HCT116 (cell line): ENCODE data around the gene DLX5. TPM values are rescaled to one million over a fixed set of nuclear protein-coding genes. Genes with fewer than 3 reads are reported as not detected.

ENCODE experiments used
- ATAC-seq: fragments of 200-7000 bp; cut with Tn5 transposase; 2 replicates; pipeline ENCODE4 v1.9.1; 2020; ENCODE audit warnings: mild to moderate bottlenecking, moderate library complexity
- BruUV-seq: library from RNA; stranded (reverse); fragments of 400-500 nt; replicated peaks from 2 replicates; lab custom pipeline; 2021; lab: Mats Ljungman, UMichigan
- CTCF ChIA-PET: fragments of 300-600 bp; sonication (Branson Sonifier 250); formaldehyde crosslinking; loops from one replicate; lab custom pipeline; 2021; ENCODE audit warnings: antibody characterized with exemption; lab: Charles Lee
- POLR2A ChIA-PET: fragments of 300-600, 350-600 bp; sonication (Branson Sonifier 250); formaldehyde crosslinking; loops from one replicate; lab custom pipeline; 2021; ENCODE audit warnings: antibody characterized with exemption; lab: Charles Lee
- RAD21 ChIA-PET, 2 experiments: fragments of 300-600 bp; sonication (Branson Sonifier 250); formaldehyde crosslinking; loops; one replicate each; lab custom pipeline; 2023; ENCODE audit warnings: low total read pairs in 2 of 2; ENCODE audit not compliant: uncharacterized antibody in 2 of 2, unreplicated experiment in 2 of 2, low non-redundant PET in 1 of 2; lab: Charles Lee
- DNase-seq: peaks from one replicate; pipeline ENCODE4 v3.0.0-alpha.2; 2010; ENCODE audit warnings: low read depth, low spot score
- H2AFZ ChIP-seq: fragments of 200-600 bp; shearing (Covaris generic), sonication (generic); 2 replicates; pipeline ENCODE4 v1.6.1; 2017; ENCODE audit warnings: low read depth, mixed run types, mixed read lengths, antibody characterized with exemption, low read length; ENCODE audit not compliant: poor library complexity, severe bottlenecking
- H3K27ac ChIP-seq: 2 replicates; pipeline ENCODE4 v1.5.1; 2012; ENCODE audit warnings: low read depth, low read length
- H3K27me3 ChIP-seq: fragments of 200-600 bp; sonication (generic); 2 replicates; pipeline ENCODE4 v1.6.1; 2016; ENCODE audit warnings: mixed run types, low read length, mixed read lengths; ENCODE audit not compliant: insufficient read depth
- H3K36me3 ChIP-seq, 2 experiments: fragments of 200-500 bp in 1 of 2; fragments of 200-600 bp in 1 of 2; sonication (Bioruptor generic) in 1 of 2; sonication (generic) in 1 of 2; 2 replicates each; pipeline versions ENCODE4 v1.5.1 to v1.6.1; 2014 to 2016; ENCODE audit warnings: low read length in 2 of 2, inconsistent platforms in 1 of 2, mixed read lengths in 1 of 2, mixed run types in 1 of 2; ENCODE audit not compliant: insufficient read depth in 2 of 2, control insufficient read depth in 1 of 2
- H3K4me1 ChIP-seq, 2 experiments: fragments of 200-600 bp in 1 of 2; sonication (generic) in 1 of 2; 2 replicates each; pipeline versions ENCODE4 v1.5.1 to v1.6.1; 2012 to 2017; ENCODE audit warnings: low read length in 2 of 2, inconsistent platforms in 1 of 2, mild to moderate bottlenecking in 1 of 2, mixed read lengths in 1 of 2, mixed run types in 1 of 2, moderate library complexity in 1 of 2; ENCODE audit not compliant: insufficient read depth in 2 of 2, control insufficient read depth in 1 of 2
- H3K4me2 ChIP-seq: fragments of 200-600 bp; sonication (generic); 2 replicates; pipeline ENCODE4 v1.6.1; 2017; ENCODE audit warnings: mixed run types, low read length, mixed read lengths
- H3K4me3 ChIP-seq, 2 experiments: fragments of 200-600 bp in 1 of 2; sonication (generic) in 1 of 2; replicated peaks in 1 of 2; 2 replicates each; pipeline ENCODE4 v1.5.1; 2011 to 2016; ENCODE audit warnings: low read length in 2 of 2, control low read depth in 1 of 2, low read depth in 1 of 2, mild to moderate bottlenecking in 1 of 2, mixed read lengths in 1 of 2, mixed run types in 1 of 2
- H3K79me2 ChIP-seq: fragments of 200-600 bp; sonication (generic); 2 replicates; pipeline ENCODE4 v1.6.1; 2017; ENCODE audit warnings: mild to moderate bottlenecking, mixed run types, low read length, moderate library complexity, mixed read lengths; ENCODE audit not compliant: insufficient read depth
- H3K9ac ChIP-seq: fragments of 200-600 bp; sonication (generic); 2 replicates; pipeline ENCODE4 v1.6.1; 2016; ENCODE audit warnings: low read length, mixed read lengths
- H3K9me2 ChIP-seq: fragments of 200-600 bp; sonication (generic), shearing (Covaris generic); 2 replicates; pipeline ENCODE4 v1.6.1; 2017; ENCODE audit warnings: mixed run types, mild to moderate bottlenecking, moderate library complexity; ENCODE audit not compliant: insufficient read depth
- H3K9me3 ChIP-seq, 2 experiments: fragments of 200-500 bp in 1 of 2; fragments of 200-600 bp in 1 of 2; sonication (Bioruptor generic) in 1 of 2; sonication (generic) in 1 of 2; 2 replicates each; pipeline ENCODE4 v1.6.1; 2014 to 2017; ENCODE audit warnings: low read length in 2 of 2, mixed read lengths in 2 of 2, inconsistent platforms in 1 of 2, low read depth in 1 of 2, mild to moderate bottlenecking in 1 of 2, mixed run types in 1 of 2, moderate library complexity in 1 of 2; ENCODE audit not compliant: control insufficient read depth in 1 of 2, insufficient read depth in 1 of 2
- H4K20me1 ChIP-seq: fragments of 200-600 bp; sonication (generic), shearing (Covaris generic); 2 replicates; pipeline ENCODE4 v1.6.1; 2017; ENCODE audit warnings: mixed run types, mild to moderate bottlenecking, moderate library complexity; ENCODE audit not compliant: insufficient read depth
- ATF3 ChIP-seq: IDR thresholded peaks from 2 replicates; pipeline ENCODE4 v1.6.1; 2012
- EGR1 ChIP-seq: IDR thresholded peaks from 2 replicates; pipeline ENCODE4 v1.6.1; 2012; ENCODE audit warnings: low read depth
- ELF1 ChIP-seq: IDR thresholded peaks from 2 replicates; pipeline ENCODE4 v1.6.1; 2012; ENCODE audit warnings: low read depth, borderline replicate concordance
- EZH2 ChIP-seq: fragments of 200-600 bp; sonication (generic); IDR thresholded peaks from 2 replicates; pipeline ENCODE4 v1.6.1; 2017; ENCODE audit warnings: antibody characterized with exemption, mixed run types
- EZH2phosphoT487 ChIP-seq: fragments of 200-600 bp; IDR thresholded peaks from 2 replicates; pipeline ENCODE4 v1.6.1; 2018; ENCODE audit warnings: antibody characterized with exemption, borderline replicate concordance
- FOSL1 ChIP-seq: IDR thresholded peaks from 2 replicates; pipeline ENCODE4 v1.6.1; 2012; ENCODE audit warnings: low read depth
- JUND ChIP-seq: IDR thresholded peaks from 2 replicates; pipeline ENCODE4 v1.6.1; 2012
- POLR2A ChIP-seq: IDR thresholded peaks from 2 replicates; pipeline ENCODE4 v1.7.0; 2011; ENCODE audit warnings: borderline replicate concordance; ENCODE audit not compliant: insufficient read depth, insufficient read length; ENCODE audit errors: extremely low read depth
- POLR2AphosphoS5 ChIP-seq: IDR thresholded peaks from 2 replicates; pipeline ENCODE4 v1.6.1; 2011; ENCODE audit warnings: mild to moderate bottlenecking, low read depth, low read length, moderate library complexity
- REST ChIP-seq: IDR thresholded peaks from 2 replicates; pipeline ENCODE4 v1.6.1; 2012; ENCODE audit warnings: low read depth
- SIN3A ChIP-seq: IDR thresholded peaks from 2 replicates; pipeline ENCODE4 v1.6.1; 2012; ENCODE audit warnings: low read depth
- SP1 ChIP-seq: IDR thresholded peaks from 2 replicates; pipeline ENCODE4 v1.6.1; 2012; ENCODE audit warnings: low read depth
- SRF ChIP-seq: IDR thresholded peaks from 2 replicates; pipeline ENCODE4 v1.6.1; 2012; ENCODE audit warnings: low read depth
- TCF7L2 ChIP-seq: IDR thresholded peaks from 2 replicates; pipeline ENCODE4 v1.7.0; 2011; ENCODE audit warnings: borderline replicate concordance, inconsistent platforms; ENCODE audit not compliant: insufficient read depth, insufficient read length; ENCODE audit errors: extremely low read depth
- ZFX ChIP-seq: fragments of 450-650 bp; IDR thresholded peaks from 2 replicates; pipeline ENCODE4 v1.6.1; 2017
- ZNF274 ChIP-seq: fragments of 200-500 bp; sonication (Bioruptor generic); IDR thresholded peaks from 2 replicates; pipeline ENCODE4 v1.6.1; 2014; ENCODE audit warnings: mild to moderate bottlenecking, low read depth, low read length, inconsistent platforms
- intact Hi-C: fragments of 100-400 bp; cut with micrococcal nuclease; formaldehyde crosslinking; loops from 2 replicates; pipeline ENCODE4 v1.10.0; 2022
- total RNA-seq: library from RNA; stranded (reverse); gene quantifications from one replicate; pipeline ENCODE4 v1.2.1, GENCODE V29; 2021; ENCODE audit not compliant: unreplicated experiment
- TF ChIP-seq, protein P1 (sequence below): IDR thresholded peaks from 2 replicates; pipeline ENCODE4 v1.6.1; 2012

The DLX5 gene
- total RNA-seq, 1 experiment from 2014 or later = not detected

DNA sequence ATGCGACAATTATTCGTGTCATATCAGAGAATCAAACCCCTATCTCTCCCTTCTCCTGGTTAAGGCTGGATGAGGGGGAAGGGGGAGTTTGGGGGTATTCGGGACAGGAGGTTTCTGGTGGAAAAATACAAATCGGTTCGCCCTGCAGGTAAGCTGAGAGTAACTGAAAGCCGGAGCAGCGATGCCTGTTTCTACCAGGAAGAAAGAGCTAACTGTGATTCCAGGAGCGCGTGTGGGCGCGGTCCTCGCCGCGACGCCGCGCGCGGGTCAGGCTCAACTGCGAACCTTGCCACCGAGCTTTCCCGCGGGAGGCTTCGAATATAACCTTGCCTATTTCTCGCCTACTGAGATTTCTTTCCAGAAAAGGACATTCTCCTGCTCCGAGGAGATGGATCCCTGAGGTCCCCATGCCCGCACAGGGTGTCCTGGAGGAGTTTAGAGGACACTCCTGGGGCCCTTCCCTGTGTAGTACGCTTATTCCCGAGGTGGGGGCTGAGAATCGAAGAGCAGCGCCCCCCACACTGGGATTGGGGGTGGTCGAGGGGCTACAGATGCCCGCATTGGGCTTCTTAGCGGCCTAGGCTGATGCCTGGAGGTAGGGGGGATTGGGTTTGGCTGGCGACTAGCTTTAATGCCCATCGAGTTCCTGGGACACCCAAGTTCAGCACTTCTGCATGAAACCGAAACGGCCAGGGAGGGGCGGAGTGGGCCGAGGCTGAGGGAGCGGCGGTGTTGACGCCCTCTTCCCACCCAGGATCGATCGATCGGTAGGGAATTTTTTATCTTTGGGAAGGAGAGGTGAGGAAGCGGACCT lies 32.2 kb downstream of the DLX5 start:
- no peak overlapping the region for H3K27ac ChIP-seq
- no peaks in the 10 kb centered on the region for H3K4me1 ChIP-seq
- DNase-seq (no peak), ATAC-seq (no peak)
- H4K20me1 ChIP-seq = no peaks in the 10 kb centered on the region
- H3K4me2 ChIP-seq = no peak overlapping the region
- H2AFZ ChIP-seq = no peak overlapping the region
- intact Hi-C loops = no loop called here
- H3K9ac ChIP-seq = no peak overlapping the region
- no peak overlapping the region for H3K4me3 ChIP-seq
- H3K9me3 ChIP-seq = no peaks in the 10 kb centered on the region
- no peaks in the 10 kb centered on the region for H3K79me2 ChIP-seq
- ChIA-PET POLR2A (no interaction called here), RAD21 (no interaction called here), CTCF (no interaction called here)
- TF ChIP-seq EZH2phosphoT487 = no peak
- no peak for TF ChIP-seq REST
- TF ChIP-seq TCF7L2 = no peak
- TF ChIP-seq ZNF274 = no peak
- TF ChIP-seq ELF1 = no peak
- TF ChIP-seq, protein P1, sequence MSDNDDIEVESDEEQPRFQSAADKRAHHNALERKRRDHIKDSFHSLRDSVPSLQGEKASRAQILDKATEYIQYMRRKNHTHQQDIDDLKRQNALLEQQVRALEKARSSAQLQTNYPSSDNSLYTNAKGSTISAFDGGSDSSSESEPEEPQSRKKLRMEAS = no peak
- TF ChIP-seq FOSL1 = no peak
- TF ChIP-seq ZFX = no peak
- no peak for TF ChIP-seq EGR1
- TF ChIP-seq JUND = no peak
- TF ChIP-seq EZH2 = no peak
- TF ChIP-seq ATF3 = no peak
- no peak for TF ChIP-seq POLR2A
- no peak for TF ChIP-seq SP1
- TF ChIP-seq SIN3A = no peak
- no peak for TF ChIP-seq SRF
- no peak for TF ChIP-seq POLR2AphosphoS5
- H3K9me2 ChIP-seq = no peaks in the 10 kb centered on the region
- H3K36me3 ChIP-seq = no peaks in the 10 kb centered on the region
- no TSS peak for BruUV-seq
- H3K27me3 ChIP-seq = peaks cover 57% of the 10 kb centered on the region
